ENCODE measurements around the gene PPP1R14C.

DNA sequence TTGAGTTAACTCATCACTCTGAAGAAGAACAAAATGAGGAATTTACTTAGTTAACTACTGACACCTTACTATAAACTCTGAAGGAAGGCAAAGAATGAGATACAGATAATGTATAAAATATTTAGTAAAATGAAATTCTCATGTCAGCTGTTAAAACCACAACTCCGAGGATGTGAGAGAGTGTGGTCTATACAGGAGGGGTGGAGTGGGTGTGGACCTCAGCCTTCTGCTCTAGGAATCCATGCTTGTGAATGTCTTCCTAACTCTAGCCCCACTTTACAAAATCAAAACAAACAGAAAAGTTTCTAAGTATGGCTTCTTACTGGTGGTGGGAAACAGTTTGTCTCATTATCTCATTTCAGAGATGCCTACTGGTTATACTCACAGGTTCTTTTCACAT lies 14.2 kb downstream of the PPP1R14C start:
- TF ChIP-seq, protein P1, sequence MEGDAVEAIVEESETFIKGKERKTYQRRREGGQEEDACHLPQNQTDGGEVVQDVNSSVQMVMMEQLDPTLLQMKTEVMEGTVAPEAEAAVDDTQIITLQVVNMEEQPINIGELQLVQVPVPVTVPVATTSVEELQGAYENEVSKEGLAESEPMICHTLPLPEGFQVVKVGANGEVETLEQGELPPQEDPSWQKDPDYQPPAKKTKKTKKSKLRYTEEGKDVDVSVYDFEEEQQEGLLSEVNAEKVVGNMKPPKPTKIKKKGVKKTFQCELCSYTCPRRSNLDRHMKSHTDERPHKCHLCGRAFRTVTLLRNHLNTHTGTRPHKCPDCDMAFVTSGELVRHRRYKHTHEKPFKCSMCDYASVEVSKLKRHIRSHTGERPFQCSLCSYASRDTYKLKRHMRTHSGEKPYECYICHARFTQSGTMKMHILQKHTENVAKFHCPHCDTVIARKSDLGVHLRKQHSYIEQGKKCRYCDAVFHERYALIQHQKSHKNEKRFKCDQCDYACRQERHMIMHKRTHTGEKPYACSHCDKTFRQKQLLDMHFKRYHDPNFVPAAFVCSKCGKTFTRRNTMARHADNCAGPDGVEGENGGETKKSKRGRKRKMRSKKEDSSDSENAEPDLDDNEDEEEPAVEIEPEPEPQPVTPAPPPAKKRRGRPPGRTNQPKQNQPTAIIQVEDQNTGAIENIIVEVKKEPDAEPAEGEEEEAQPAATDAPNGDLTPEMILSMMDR (IDR thresholded peaks at IDR 0.05): no peak
- TF ChIP-seq POLR2A (IDR thresholded peaks at IDR 0.05): no peak
- no peak for TF ChIP-seq POLR2AphosphoS5 (IDR thresholded peaks at IDR 0.05)
- TF ChIP-seq EP300 (IDR thresholded peaks at IDR 0.05): no peak
